Stimulated activated CD8-positive, alpha-beta memory T cell treated with anti-CD3 and anti-CD28 coated beads, Interleukin-7, amount 100 ng/mL, for 24 hours (primary cell): ENCODE measurements around the gene SLC35D1.
"Not testable (repeated sequence)": the region's sequence is repeated elsewhere in the genome, so short reads cannot be mapped to it uniquely, and the experiment has no call there.

Experiments used
- DNase-seq: peaks from one replicate; pipeline ENCODE4 v3.0.0-alpha.2; 2020; ENCODE audit warnings: low read depth

SLC35D1 gene

DNA sequence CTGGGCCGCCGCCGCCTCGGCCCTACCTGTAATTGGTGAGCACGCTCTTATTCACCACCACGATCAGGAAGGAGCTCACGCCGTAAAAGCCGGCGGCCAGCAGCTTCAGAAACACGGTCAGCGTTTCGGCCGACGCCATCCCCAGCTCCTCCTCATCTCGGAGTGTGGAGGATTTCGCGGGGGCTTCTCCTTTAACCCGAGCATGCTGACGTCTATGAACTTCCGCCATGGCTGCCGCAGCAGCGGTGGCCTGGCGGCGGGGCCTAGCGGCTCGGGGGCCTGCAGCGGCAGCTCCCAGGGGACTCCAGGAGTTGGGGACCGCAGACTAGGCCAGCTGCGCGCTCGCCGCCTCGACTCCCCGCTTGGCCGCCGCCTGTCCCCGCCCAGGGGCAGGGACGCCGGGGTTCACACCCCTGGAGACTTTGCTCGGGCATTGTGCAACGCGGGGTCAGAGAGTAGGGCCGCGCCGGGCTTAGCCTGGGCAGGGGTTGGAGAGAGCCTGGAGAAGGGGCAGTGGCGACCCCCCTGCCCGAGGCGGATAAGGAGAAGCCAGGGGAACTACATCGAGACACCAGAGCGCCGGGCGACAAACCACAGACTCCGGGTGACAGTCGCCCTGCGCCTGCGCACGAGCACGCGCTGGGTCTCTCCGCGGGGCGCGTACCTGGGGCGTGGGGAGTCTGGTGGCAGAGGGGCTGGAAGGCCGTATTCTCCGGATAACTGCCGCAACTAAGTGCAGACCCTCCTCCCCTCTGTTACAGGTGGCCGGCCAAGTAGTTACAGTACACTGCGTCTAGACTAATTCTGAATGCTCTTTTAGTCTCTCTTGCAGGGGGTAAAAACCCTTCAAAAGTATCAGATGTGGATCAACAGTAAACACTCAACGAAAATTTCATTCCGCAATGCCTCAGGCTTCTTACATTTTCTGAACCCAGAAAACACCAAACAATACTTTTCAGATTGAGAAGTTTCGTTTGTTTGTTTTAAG lies at the start of gene SLC35D1:
Gene SLC35D1 (minus strand): TSS at position 364 of the 988 bp plus-strand sequence. CDS start 135 bp downstream, at position 229.
- DNase-seq, result peak; percentile 59

GRCh38 chr1:67103548-67103947 lies 49.6 kb upstream of the SLC35D1 start:
- DNase-seq, result no peak

DNA sequence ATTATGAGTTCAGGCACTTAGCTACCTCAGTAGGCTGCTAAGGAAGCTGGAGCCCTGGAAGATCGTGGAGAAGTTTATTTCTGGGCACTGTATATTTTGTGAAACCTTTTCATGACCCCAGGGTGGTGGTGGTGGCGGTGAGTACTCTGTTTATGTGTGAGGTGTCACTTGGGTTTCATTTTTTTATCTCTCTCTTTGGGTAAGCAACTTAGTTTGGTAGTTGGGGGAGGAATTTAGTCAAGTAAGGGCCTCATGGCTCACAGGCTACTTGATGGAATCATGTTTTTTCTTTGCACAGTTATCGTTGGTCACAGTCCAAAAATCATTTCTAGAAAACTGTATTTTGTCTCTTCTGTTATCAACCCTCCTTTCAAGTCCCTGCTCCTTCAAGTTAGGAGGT lies 46.9 kb upstream of the SLC35D1 start:
- no peak for DNase-seq

DNA sequence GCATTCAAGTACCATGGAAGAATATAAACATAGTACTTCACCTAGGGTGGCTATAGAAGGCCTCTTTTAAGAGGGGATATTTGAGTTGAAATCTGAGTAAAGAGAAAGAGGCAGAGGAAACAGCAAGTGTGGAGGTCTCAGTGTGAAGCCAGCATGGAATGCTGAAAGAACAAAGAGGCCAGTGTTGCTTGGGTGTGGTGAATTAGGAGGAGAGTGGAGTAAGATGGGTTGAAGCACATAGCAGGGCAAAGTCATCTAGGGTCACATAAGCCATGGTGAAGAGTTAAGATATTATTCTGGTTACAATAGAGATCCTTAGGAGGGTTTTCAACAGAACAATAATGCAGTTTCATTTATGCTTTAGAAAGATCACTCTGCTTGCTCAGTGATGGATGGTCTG lies 43.4 kb upstream of the SLC35D1 start:
- DNase-seq, result no peak

DNA sequence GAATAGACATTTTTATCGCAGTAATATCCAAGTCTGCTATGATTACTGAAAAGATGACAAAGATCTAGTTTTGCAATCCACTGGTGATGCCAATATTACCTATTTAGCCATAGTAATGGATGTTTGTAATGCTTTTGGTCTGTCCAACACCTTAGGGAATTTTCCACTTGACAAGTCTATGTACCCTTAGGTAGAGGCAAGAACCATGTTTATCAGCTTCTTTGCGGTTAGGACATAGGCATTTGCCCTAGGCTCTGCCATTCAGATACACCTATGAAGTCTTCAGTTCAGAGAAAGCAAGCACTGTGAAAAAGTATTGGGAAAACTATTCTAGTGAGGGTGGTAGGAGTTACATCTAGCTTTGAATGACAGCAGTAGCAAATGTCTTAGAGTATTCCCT lies 40.2 kb upstream of the SLC35D1 start:
- DNase-seq, result no peak

GRCh38 chr1:67089685-67090208 lies 35.8 kb upstream of the SLC35D1 start:
- DNase-seq, result no peak

GRCh38 chr1:67088440-67088839 lies 34.5 kb upstream of the SLC35D1 start:
- DNase-seq, result no peak

DNA sequence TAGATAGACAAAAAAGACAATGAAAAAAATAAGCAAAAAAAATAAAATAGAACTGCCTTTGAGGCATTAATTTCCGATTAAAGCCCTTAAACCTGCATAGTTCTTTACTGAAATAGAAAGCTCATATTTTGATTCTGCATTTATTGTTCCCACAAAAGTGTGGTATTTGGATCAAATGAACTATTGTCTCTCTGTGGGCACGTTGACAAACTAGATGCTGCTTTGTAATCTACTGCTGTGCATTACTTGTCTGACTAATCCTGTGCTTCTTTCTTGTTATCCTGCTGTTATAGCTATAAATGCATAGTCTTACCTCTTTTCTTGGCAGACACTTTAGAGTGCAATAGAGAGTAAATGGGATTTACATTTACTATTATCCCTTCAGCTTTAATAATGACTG lies 31.4 kb upstream of the SLC35D1 start:
- DNase-seq, result no peak

- no peak for DNase-seq
Measured at GRCh38 chr1:67084765-67085318, 30.9 kb upstream of the SLC35D1 start.

- no peak for DNase-seq
Measured at GRCh38 chr1:67078291-67078690, 24.3 kb upstream of the SLC35D1 start.

- DNase-seq, result no peak
Measured at GRCh38 chr1:67077593-67077992, 23.6 kb upstream of the SLC35D1 start.

DNA sequence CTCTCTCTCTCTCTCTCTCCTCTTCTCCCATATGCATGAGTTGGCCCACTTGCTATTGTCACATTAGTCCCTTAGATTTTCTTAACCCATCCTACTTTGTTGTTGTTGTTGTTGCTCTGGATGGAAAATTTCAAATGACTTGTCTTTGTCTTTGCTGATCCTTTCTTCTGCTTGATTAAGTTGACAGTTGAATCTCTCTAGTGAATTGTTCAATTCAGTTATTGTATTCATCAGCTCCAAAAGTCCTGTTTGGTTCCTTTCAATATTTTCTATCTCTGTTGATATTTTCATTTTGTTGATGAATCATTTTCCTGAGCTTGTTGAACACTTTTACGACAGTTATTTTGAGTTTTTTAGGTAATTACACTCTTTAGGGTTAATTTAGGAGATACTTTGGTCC lies 18.8 kb upstream of the SLC35D1 start:
- DNase-seq, result no peak

DNA sequence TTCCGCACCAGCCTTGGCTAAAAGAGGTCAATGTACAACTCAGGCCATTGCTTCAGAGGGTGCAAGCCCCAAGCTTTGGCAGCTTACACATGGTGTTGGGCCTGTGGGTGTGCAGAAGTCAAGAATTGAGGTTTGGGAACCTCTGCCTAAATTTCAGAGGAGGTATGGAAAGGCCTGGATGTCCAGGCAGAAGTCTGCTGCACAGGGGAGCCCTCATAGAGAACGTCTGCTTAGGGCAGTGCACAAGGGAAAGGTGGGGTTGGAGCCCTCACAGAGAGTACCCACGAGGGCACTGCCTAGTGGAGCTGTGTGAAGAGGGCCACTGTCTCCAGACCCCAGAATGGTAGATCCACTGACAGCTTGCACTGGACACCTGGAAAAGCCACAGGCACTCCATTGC lies 13.7 kb upstream of the SLC35D1 start:
- DNase-seq, result not testable (repeated sequence)

DNA sequence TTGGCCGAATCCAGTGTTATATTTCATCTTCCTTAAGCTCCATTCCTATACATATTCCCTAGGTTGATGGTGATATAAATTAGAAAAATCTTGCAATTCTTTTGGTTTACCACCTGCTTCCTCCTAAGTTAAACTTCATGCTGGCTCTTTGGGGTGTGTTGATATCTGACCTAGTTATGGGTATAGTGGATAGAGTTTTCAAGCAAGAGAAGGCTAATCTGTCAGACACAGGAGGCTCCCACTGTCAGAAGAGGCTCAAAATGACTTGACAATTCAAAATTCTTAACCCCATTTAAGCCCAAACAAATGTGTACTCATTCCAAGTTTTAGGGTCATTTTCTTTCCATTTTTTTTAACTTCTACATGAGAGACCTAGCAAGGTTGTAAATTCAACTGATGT lies 8.5 kb upstream of the SLC35D1 start:
- no peak for DNase-seq

GRCh38 chr1:67061266-67061665 lies 7.3 kb upstream of the SLC35D1 start:
- no peak for DNase-seq

- DNase-seq, result no peak
Measured at GRCh38 chr1:67060811-67061218, 6.9 kb upstream of the SLC35D1 start.

DNA sequence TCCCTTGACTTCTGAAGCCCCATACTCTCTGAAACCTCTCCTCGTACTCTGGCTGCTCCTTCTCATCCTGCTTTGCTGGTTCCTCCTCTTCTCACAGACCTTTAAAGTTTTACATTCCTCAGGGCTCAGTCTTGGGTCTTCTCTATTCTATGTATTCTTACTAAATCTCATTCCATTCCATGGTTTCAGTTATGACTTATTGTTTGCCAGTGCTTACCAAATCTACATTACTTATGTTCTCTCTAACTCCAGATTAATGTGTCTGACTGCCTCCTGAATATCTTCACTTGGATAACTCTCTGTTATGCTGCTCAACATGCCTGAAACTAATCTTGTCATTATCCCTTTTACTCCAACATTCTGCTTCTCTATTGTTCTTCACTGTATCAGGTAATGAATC lies 5.4 kb upstream of the SLC35D1 start:
- no peak for DNase-seq

DNA sequence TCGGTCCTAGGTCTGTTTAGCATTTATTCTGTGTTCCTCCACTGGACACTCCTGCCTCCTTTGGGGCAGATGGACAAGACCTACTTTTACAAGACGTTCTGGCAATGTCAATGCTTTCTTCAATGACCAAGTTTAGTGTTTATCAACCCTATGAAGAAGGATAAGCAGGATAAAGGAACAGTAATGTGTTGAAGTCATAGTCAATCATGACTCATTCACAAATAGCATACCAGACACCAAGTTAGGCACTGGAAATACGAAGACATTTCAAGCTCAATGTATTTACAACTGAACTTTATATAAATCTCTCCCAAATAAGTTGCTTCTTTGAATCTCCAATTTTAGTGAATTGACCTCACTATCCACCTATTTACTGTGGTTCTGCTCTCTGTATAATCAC lies 4.8 kb upstream of the SLC35D1 start:
- no peak for DNase-seq

DNA sequence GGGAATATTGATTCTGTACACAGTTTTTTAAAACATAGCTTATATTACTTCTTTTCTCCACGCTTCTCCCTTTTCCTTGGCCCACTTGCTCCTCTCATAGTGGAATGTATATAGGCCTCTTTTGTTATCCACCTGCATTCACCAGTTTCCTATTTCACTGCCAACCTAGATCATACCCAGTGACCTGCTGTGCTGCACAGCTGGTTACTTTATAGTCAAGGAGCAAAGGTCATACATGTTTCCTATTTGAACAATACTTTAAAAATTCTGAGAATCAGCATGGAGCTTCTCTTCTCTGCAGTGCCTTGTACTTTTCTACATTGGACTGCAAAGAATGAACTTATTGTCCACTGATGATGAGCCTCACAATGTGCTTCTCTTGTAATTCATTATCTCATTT lies 4.3 kb upstream of the SLC35D1 start:
- no peak for DNase-seq

DNA sequence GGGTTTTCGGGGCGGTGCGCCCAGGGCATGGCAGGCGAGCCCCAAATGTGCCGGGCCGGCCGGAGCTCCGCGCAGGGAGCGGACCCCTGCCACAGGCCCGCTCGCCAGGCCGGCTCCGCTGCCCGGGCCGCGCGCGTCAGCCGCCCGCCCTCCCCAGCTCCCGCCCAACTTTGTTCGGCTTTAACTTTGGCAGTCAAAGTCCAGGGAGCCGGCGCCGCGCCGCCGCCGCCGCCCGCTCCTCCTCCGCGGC lies 488 bp downstream of the SLC35D1 start:
- DNase-seq, result no peak

DNA sequence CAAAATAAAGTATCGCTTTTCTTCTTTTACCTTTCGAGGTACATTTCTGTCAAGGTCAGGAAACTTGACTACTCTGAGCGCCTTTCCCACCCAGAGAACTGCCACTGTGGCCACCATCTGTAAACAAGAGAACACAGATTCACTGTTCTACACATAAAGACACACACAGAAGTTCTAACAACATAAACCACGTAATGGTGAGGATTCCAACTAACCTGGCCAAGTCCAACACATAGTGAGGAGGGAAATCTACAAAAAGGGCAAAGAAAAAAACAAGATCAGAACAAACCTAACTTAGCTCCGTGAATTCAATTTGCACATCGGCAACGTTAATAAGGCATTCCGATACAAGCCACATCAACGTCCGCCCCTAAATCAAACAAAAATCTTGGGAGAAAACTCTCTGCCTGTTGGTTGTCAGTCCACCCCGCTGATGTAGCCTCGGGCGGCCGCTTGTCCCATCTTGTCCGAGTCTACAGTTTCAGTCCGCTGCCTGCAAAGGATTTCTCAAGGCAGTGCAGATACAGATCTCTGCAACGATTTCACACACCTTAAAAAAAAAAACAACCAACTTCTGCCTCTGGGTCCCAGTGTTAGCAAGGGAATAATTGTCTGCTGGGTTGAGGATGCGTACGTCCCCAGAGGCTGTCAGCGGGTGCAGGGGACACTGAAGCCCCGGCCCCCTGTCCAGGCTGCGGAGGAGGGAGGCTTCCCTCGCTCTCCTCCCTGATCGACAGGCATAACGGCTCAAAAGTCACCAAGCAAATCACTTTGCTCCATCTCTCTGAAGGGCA lies 1.0 kb downstream of the SLC35D1 start:
- no peak for DNase-seq

DNA sequence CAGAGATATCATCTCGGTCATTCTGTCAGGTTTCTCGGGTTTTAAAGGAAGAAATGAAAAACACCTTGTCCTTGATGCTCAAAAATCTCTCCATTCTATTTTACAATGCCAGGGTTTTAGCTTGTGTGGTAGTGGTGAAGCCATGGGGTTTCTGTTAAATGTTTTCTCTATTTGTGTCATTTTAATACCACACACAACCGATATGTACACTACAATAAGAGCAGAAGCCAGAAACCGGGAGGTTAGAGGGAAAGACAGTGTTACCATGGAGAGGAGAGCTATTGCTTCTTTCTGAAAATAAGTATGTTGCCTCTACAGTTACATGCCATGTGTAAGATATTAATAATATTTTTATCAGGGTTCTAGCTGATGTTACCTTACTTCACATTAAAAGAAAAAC lies 2.8 kb downstream of the SLC35D1 start:
- DNase-seq, result no peak
